HEK293T (cell line): ENCODE measurements around the gene HOXA13.

ENCODE experiments used
- CTCF ChIA-PET: fragments of 350-600 bp; formaldehyde crosslinking; extraction: SDS; loops from one replicate; lab custom pipeline; 2021; ENCODE audit warnings: antibody characterized with exemption, inconsistent platforms; lab: Yijun Ruan, JAX
- POLR2A ChIA-PET: fragments of 350-600 bp; formaldehyde crosslinking; extraction: SDS; loops from one replicate; lab custom pipeline; 2020; ENCODE audit warnings: antibody characterized with exemption, inconsistent platforms; lab: Yijun Ruan, JAX
- DNase-seq: peaks from one replicate; pipeline ENCODE4 v3.0.0; 2012; ENCODE audit warnings: mixed read lengths; ENCODE audit errors: extremely low spot score
- ARNT ChIP-seq: fragments of 450-650 bp; IDR thresholded peaks from 2 replicates; pipeline ENCODE4 v1.6.1; 2017; ENCODE audit warnings: mild to moderate bottlenecking
- BHLHE40 ChIP-seq: fragments of 450-650 bp; IDR thresholded peaks from 2 replicates; pipeline ENCODE4 v1.6.1; 2016; ENCODE audit warnings: mild to moderate bottlenecking, moderate library complexity, borderline replicate concordance
- CTBP1 ChIP-seq: fragments of 450-650 bp; IDR thresholded peaks from 2 replicates; pipeline ENCODE4 v1.6.1; 2016; ENCODE audit warnings: borderline replicate concordance
- ELF4 ChIP-seq: fragments of 450-650 bp; IDR thresholded peaks from 2 replicates; pipeline ENCODE4 v1.6.1; 2017; ENCODE audit warnings: antibody characterized with exemption
- FOXA1 ChIP-seq: fragments of 450-650 bp; IDR thresholded peaks from 2 replicates; pipeline ENCODE4 v1.6.1; 2016; ENCODE audit warnings: mild to moderate bottlenecking
- FOXK2 ChIP-seq: fragments of 450-650 bp; IDR thresholded peaks from 2 replicates; pipeline ENCODE4 v1.6.1; 2016; ENCODE audit warnings: mild to moderate bottlenecking
- FOXM1 ChIP-seq: fragments of 450-650 bp; IDR thresholded peaks from 2 replicates; pipeline ENCODE4 v1.6.1; 2017; ENCODE audit warnings: mild to moderate bottlenecking, borderline replicate concordance
- HDGF ChIP-seq: fragments of 450-650 bp; IDR thresholded peaks from 2 replicates; pipeline ENCODE4 v1.6.1; 2017; ENCODE audit warnings: antibody characterized with exemption, borderline replicate concordance
- L3MBTL2 ChIP-seq: fragments of 450-650 bp; conservative IDR thresholded peaks from 2 replicates; pipeline ENCODE4 v1.6.1; 2016; ENCODE audit warnings: mild to moderate bottlenecking
- LEF1 ChIP-seq: fragments of 450-650 bp; IDR thresholded peaks from 2 replicates; pipeline ENCODE4 v1.6.1; 2017; ENCODE audit warnings: mild to moderate bottlenecking, borderline replicate concordance
- NFRKB ChIP-seq: fragments of 450-650 bp; IDR thresholded peaks from 2 replicates; pipeline ENCODE4 v1.6.1; 2016; ENCODE audit warnings: mild to moderate bottlenecking, moderate library complexity
- TARDBP ChIP-seq: fragments of 450-650 bp; IDR thresholded peaks from 2 replicates; pipeline ENCODE4 v1.6.1; 2016
- ZNF384 ChIP-seq: fragments of 450-650 bp; IDR thresholded peaks from 2 replicates; pipeline ENCODE4 v1.6.1; 2016
- TF ChIP-seq, protein P1 (sequence below): fragments of 450-650 bp; IDR thresholded peaks from 2 replicates; pipeline ENCODE4 v1.6.1; 2016

Gene HOXA13

DNA sequence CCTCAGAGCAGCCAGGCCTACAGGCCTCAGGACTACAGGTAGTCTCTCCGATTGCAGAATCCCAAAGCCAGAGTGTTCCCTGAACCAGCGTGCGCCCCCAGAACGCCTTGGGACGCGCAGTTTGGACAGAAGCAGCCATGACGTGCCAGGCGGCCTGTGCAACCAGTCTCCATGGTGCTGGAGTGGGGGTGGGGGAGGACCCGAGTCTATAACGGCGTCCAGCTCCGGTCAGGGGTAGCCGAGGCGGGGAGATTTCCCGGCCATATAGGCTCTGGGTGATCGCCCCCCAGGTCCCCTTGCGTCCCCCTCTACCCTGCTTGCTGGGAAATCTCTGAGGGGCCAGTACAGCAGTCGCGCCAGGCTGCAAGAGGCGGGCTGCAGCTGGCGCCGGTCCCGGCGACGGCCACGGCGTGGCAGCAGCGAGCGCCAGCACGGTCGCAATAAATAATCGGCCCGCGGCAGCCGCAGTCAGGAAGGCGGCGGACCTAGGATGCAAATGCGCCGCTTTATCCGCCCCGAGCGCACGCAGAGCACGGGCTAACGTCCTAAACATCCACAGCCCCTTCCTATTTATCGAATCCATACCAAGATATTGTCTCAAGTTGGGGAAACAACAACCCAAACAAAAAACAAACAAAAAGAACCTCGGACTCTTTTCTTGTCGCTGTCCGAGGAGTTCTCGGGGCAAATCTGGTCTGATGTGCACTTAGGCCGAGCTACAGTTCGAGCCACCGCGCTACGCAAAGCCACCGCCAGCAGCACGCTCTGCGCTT lies 49.1 kb downstream of the HOXA13 start:
- DNase-seq, result no peak
- ChIA-PET CTCF (interaction anchor here (0.6 to 2.0 kb wide), 7 partner anchors 9 to 459 kb away, joined by 3 to 10 read pairs (median 3); no protein-coding TSS in a partner anchor), POLR2A (interaction anchor here (0.6 to 17.5 kb wide), 18 partner anchors 8 to 956 kb away, joined by 3 to 367 read pairs (median 4); partner anchors contain the start of genes HOXA1, HOXA10, HOXA11 and HOXA4)
- TF ChIP-seq HDGF, result 0 out of 2 replicates have a peak, but pooled peaks have one; percentile 34
- no peak for TF ChIP-seq LEF1
- TF ChIP-seq, protein P1, sequence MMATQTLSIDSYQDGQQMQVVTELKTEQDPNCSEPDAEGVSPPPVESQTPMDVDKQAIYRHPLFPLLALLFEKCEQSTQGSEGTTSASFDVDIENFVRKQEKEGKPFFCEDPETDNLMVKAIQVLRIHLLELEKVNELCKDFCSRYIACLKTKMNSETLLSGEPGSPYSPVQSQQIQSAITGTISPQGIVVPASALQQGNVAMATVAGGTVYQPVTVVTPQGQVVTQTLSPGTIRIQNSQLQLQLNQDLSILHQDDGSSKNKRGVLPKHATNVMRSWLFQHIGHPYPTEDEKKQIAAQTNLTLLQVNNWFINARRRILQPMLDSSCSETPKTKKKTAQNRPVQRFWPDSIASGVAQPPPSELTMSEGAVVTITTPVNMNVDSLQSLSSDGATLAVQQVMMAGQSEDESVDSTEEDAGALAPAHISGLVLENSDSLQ, result peak; percentile 96
- no peak for TF ChIP-seq CTBP1

DNA sequence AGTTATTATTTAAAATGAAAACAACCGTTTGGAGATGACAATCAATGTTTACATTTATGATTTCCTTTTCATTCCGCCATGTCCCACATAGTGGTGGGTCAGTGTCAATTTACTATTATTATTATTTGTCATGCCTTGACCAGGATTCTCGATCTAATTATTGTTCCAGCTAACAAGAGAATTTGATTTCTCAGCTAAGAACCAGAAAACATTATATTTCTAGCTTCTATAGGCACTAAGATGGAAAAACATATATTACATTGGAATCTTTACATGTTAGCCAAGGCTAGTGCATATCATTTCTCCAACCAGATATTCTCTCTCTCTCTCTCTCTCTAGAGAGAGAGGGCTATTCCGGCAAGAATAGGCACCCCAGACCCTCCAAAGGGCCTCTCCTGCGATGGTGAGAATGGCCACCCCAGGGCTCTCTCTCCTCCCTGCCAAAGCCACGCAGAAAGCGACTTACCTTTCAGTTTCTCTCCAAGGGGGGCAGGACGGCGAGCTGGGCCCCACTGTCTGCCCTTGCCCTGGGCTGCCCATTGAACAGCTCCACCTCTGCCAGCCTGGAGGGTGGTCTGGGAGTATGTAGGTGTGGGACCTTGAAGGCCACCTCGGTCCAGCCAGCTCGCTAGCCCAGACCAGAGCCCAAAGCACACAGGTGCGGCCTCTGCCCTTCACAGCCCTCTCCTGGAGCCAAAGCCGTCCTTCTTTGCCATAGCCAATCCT lies 49.9 kb downstream of the HOXA13 start:
- ChIA-PET POLR2A (interaction anchor here (0.7 to 17.5 kb wide), 18 partner anchors 9 to 956 kb away, joined by 3 to 367 read pairs (median 6); partner anchors contain the start of genes HOXA1, HOXA10, HOXA11 and HOXA4), CTCF (interaction anchor here (0.8 to 2.0 kb wide), 6 partner anchors 8 to 52 kb away, joined by 3 to 10 read pairs (median 4); no protein-coding TSS in a partner anchor)
- DNase-seq, result no peak
- no peak for TF ChIP-seq ELF4
- TF ChIP-seq, protein P1, result no peak
- TF ChIP-seq NFRKB, result no peak
- TF ChIP-seq CTBP1, result no peak
- TF ChIP-seq FOXK2, result no peak
- TF ChIP-seq ARNT, result no peak
- TF ChIP-seq L3MBTL2, result no peak
- TF ChIP-seq FOXM1, result no peak
- no peak for TF ChIP-seq FOXA1
- TF ChIP-seq ZNF384, result no peak
- no peak for TF ChIP-seq LEF1

DNA sequence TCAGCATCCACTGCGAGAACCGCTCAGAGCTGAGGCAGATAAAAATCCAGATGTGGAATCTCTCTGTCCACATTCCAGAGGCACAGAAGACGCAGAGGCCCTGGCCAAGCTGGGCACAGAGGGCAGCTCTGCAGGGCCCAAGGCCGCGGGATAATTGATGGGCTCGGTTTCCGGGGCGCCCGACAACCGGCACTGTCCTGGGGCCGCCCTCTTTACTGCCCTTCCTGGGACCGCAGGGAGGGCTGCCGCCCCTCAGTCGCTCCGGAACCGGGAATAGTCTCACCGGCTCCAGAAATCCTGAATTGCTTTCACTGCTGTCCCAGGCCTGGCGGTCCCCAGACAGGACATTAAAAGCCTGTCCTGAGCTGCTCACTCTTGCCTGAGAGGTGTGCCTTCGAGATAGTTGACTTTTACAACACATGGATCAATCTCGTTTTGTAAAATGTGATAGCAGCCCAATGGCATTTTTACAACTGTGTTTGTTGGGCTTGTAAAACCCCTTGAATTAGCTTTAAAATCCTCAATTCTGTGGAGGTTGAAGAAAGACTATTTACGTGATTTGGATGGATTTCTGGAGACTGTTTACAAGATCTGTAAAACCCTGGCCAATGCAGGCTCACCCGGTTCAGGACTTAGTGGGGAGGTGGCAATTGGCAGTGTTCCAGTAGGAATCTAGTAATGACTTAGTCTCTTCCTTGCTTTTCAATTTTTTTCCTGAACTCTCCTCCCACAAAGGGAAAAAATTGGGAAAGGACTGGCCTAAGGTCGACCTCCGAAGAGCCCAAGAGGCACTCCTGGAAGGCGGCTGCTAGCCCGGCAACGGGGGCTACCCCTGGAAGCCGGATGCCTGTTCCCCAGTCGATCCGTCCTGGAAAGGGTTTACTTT lies 50.9 kb downstream of the HOXA13 start:
- CTCF ChIA-PET, result interaction anchor here (0.7 to 2.0 kb wide), 5 partner anchors 12 to 784 kb away, joined by 3 to 10 read pairs (median 4); no protein-coding TSS in a partner anchor
- POLR2A ChIA-PET, result interaction anchor here (0.7 to 17.5 kb wide), 20 partner anchors 8 to 952 kb away, joined by 3 to 367 read pairs (median 6); partner anchors contain the start of genes CBX3, HNRNPA2B1, HOXA10 and HOXA11
- DNase-seq, result no peak
- TF ChIP-seq ELF4, result no peak
- TF ChIP-seq ARNT, result peak; percentile 44; the same call in 1 of the 2 replicates
- TF ChIP-seq, protein P1, result peak; percentile 86
- no peak; the same call in 1 of the 2 replicates for TF ChIP-seq L3MBTL2
- TF ChIP-seq CTBP1, result peak; percentile 68; the same call in 1 of the 2 replicates

DNA sequence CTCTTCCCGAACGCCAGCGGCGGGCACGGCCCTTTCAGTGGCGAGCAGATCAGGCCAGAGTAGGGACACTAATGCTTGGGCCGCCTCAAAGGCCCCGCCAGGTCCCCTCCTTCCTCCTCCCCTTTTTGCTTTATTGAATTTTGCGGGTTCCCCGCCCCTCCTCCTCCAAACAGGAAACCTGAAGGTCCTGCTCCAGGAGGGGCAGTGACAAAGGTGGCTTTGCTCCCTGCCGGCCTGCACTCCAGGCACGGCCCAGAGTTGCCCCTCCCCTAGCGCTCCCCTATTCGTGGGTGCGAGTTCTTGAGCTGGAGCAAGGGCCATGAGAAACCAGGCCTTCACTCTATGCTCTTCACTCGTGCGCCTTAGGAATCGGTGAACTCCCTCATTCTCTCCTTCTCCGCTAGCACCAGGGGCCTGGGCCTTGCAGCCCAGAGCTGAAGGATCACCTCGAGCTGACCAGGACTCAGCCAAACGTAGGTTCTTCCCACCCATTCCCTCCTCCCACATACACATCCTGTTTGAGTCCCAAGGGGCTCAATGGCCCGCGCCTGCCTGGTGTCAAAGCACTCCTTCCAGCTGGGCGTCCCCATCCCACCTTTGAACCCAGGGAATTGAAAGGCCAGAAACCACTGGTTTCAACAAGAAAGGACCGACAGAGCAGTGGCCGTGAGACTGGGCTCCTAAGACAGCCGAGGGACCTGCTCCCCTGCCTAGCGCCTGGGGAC lies 51.7 kb downstream of the HOXA13 start:
- no peak for TF ChIP-seq BHLHE40
- TF ChIP-seq FOXK2, result no peak
- CTCF ChIA-PET, result interaction anchor here (0.7 to 0.9 kb wide), 2 partner anchors 13 to 783 kb away, joined by 3 to 4 read pairs; no protein-coding TSS in a partner anchor
- POLR2A ChIA-PET, result interaction anchor here (0.7 to 17.5 kb wide), 15 partner anchors 7 to 951 kb away, joined by 3 to 367 read pairs (median 7); partner anchors contain the start of genes CBX3, HNRNPA2B1, HOXA10 and HOXA11
- no peak for DNase-seq

DNA sequence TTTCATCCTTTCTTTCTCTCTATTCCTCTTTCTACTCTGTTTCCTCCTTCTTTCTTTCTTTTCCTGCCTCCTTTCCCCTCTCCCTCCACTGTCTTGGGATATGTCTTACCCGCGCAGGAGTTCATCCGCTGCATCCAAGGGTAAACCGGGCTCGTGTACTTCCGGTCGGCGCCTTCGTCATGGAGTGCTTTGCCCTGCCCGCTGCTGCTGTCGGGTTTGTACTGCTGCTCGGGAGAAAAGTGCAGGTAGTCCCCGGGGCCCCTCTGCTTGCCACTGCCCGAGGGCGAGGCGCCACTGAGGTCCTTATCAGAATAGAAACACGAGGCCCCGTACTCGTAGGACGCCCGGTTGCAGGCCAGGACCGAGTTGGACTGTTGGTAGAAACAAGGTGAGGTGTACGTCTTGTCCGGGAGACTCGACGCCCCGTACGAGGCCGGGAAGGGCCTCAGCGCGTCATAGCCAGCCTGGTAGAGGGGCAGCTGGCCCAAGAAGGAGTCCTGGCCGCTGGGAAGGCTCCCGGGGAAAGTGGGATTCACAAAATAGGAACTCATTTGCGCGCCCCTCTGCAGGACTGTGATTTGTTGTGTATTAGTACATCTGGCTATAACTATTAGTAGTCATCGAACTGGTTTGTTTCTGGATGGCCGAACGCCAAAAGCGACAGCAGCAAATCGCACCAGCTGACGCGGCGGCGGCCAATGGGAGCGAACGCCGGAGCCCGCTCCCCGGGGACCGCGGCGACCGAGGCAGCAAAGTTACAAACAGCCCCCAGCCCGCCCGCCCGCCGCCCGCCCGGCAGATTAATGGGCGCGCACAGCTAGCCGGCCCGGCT lies 52.5 kb downstream of the HOXA13 start, which contains the start of gene HOXA6:
TSS of gene HOXA6 (minus strand) at position 576 of the 832 bp plus-strand sequence. CDS start at position 551, 25 bp downstream.
- no peak for DNase-seq
- peak; percentile 52 for TF ChIP-seq L3MBTL2
- 0 out of 2 replicates have a peak, but pooled peaks have one; percentile 11 for TF ChIP-seq ARNT
- TF ChIP-seq TARDBP, result no peak
- POLR2A ChIA-PET, result interaction anchor here (1.2 to 17.5 kb wide), 13 partner anchors 7 to 951 kb away, joined by 4 to 367 read pairs (median 7); partner anchors contain the start of genes CBX3, HNRNPA2B1, HOXA10 and HOXA11
- CTCF ChIA-PET, result interaction anchor here (0.7 to 4.9 kb wide), 3 partner anchors 13 to 424 kb away, joined by 3 to 20 read pairs (median 3); no protein-coding TSS in a partner anchor
